ENCODE results near the gene CHCHD6. TPM values are rescaled to one million over a fixed set of nuclear protein-coding genes. Genes with fewer than 3 reads are reported as not detected.

Gene CHCHD6
- total RNA-seq, 1 experiment from 2014 or later, result 47.7 TPM

- peaks cover 5% of the 10 kb centered on the region; the same call in 1 of the 2 replicates for H3K79me2 ChIP-seq (ENCODE audit: low read depth)
- peaks cover 14% of the 10 kb centered on the region; the same call in 1 of the 2 replicates for H3K4me1 ChIP-seq (replicated peaks; ENCODE audit: insufficient read depth)
- no peak for TF ChIP-seq CTCF (conservative IDR thresholded peaks at IDR 0.05)
- TF ChIP-seq EZH2 (IDR thresholded peaks at IDR 0.05; ENCODE audit: low read depth), result no peak
- no peaks in the 10 kb centered on the region for H3K9me2 ChIP-seq (ENCODE audit: insufficient read depth)
- no TSS peak for BruUV-seq (replicated peaks)
- intact Hi-C loops (cut with micrococcal nuclease; ENCODE audit: unreplicated experiment), result no loop called here
- no peaks in the 10 kb centered on the region for H3K9me3 ChIP-seq (ENCODE audit: insufficient read depth, low read depth)
- peak overlapping the region; percentile 35; the same call in 1 of the 2 replicates for H3K4me2 ChIP-seq
- no peaks in the 10 kb centered on the region for H3K27me3 ChIP-seq (ENCODE audit: insufficient read depth, low read depth)
- no peak for DNase-seq
- H2AFZ ChIP-seq, result no peak overlapping the region
- ChIA-PET POLR2A (ENCODE audit: unreplicated experiment) (no interaction called here), CTCF (interaction anchor here (0.6 kb wide), 1 partner anchor 401 kb away, joined by 3 read pairs; no protein-coding TSS in a partner anchor)
- H3K4me3 ChIP-seq, result no peak overlapping the region
- H3K27ac ChIP-seq, result no peak overlapping the region
- H3K36me3 ChIP-seq (ENCODE audit: low read depth), result no peaks in the 10 kb centered on the region
- H3F3A ChIP-seq (ENCODE audit: insufficient read depth, low read depth), result no peaks in the 10 kb centered on the region
- peaks cover 69% of the 10 kb centered on the region for H4K20me1 ChIP-seq (ENCODE audit: insufficient read depth)
Measured at GRCh38 chr3:126998728-126999127, 294.7 kb downstream of the CHCHD6 start.

- DNase-seq, result no peak
- H3F3A ChIP-seq (ENCODE audit: insufficient read depth, low read depth), result no peaks in the 10 kb centered on the region
- H2AFZ ChIP-seq, result no peak overlapping the region
- intact Hi-C loops (cut with micrococcal nuclease; ENCODE audit: unreplicated experiment), result no loop called here
- POLR2A ChIA-PET (ENCODE audit: unreplicated experiment), result no interaction called here
- H3K27ac ChIP-seq, result no peak overlapping the region
- no peaks in the 10 kb centered on the region for H3K36me3 ChIP-seq (ENCODE audit: low read depth)
- H3K9me2 ChIP-seq (ENCODE audit: insufficient read depth), result no peaks in the 10 kb centered on the region
- H4K20me1 ChIP-seq (ENCODE audit: insufficient read depth), result peaks cover 68% of the 10 kb centered on the region
- no peak for TF ChIP-seq EZH2 (IDR thresholded peaks at IDR 0.05; ENCODE audit: low read depth)
- TF ChIP-seq CTCF (conservative IDR thresholded peaks at IDR 0.05), result no peak
- no TSS peak for BruUV-seq (replicated peaks)
- CTCF ChIA-PET, result no interaction called here
- H3K4me1 ChIP-seq (replicated peaks; ENCODE audit: insufficient read depth), result peaks cover 14% of the 10 kb centered on the region; the same call in 1 of the 2 replicates
- H3K4me2 ChIP-seq, result no peak overlapping the region
- H3K79me2 ChIP-seq (ENCODE audit: low read depth), result 0 out of 2 replicates have a peak, but pooled peaks cover under 1% of the 10 kb centered on the region
- H3K4me3 ChIP-seq, result no peak overlapping the region
- no peaks in the 10 kb centered on the region for H3K9me3 ChIP-seq (ENCODE audit: insufficient read depth, low read depth)
- H3K27me3 ChIP-seq (ENCODE audit: insufficient read depth, low read depth), result no peaks in the 10 kb centered on the region
Measured at GRCh38 chr3:126999383-126999782, 295.3 kb downstream of the CHCHD6 start.

- Histone ChIP-seq H3K4me2 (no peak overlapping the region), H3K27ac (no peak overlapping the region), H3K79me2 (ENCODE audit: low read depth) (no peaks in the 10 kb centered on the region), H3K36me3 (ENCODE audit: low read depth) (no peaks in the 10 kb centered on the region), H2AFZ (no peak overlapping the region), H3K9me3 (ENCODE audit: insufficient read depth, low read depth) (no peaks in the 10 kb centered on the region), H3K4me3 (no peak overlapping the region), H3K4me1 (replicated peaks; ENCODE audit: insufficient read depth) (peaks cover 14% of the 10 kb centered on the region; the same call in 1 of the 2 replicates), H3K27me3 (ENCODE audit: insufficient read depth, low read depth) (no peaks in the 10 kb centered on the region), H4K20me1 (ENCODE audit: insufficient read depth) (peaks cover 60% of the 10 kb centered on the region), H3F3A (ENCODE audit: insufficient read depth, low read depth) (no peaks in the 10 kb centered on the region), H3K9me2 (ENCODE audit: insufficient read depth) (no peaks in the 10 kb centered on the region)
- DNase-seq, result no peak
- BruUV-seq (replicated peaks), result no TSS peak
- intact Hi-C loops (cut with micrococcal nuclease; ENCODE audit: unreplicated experiment), result no loop called here
- CTCF ChIA-PET, result no interaction called here
- no peak for TF ChIP-seq CTCF (conservative IDR thresholded peaks at IDR 0.05)
- TF ChIP-seq EZH2 (IDR thresholded peaks at IDR 0.05; ENCODE audit: low read depth), result no peak
- POLR2A ChIA-PET (ENCODE audit: unreplicated experiment), result no interaction called here
Measured at GRCh38 chr3:127000119-127000518, 296.1 kb downstream of the CHCHD6 start.

Measured in PC-9 (cell line).